Right lobe of liver (tissue), 6 donors: ENCODE data around the gene PRF1. TPM values are rescaled to one million over a fixed set of nuclear protein-coding genes. Genes with fewer than 3 reads are reported as not detected.
A peak's percentile ranks its signal among the peaks of the same experiment; 100 is the strongest.

ENCODE experiments used
- ATAC-seq, 4 donors: fragments of 200-7000 bp; cut with Tn5 transposase; one replicate each; pipeline ENCODE4 v1.9.1; 2020; ENCODE audit warnings: mild to moderate bottlenecking in 4 of 4, moderate library complexity in 4 of 4
- DNase-seq, 3 donors: peaks; one replicate each; pipeline ENCODE4 v3.0.0-alpha.2; 2020
- H3K27ac ChIP-seq, 3 donors: fragments of 200-600 bp; one replicate each; pipeline ENCODE4 v1.8.0; 2022
- H3K27me3 ChIP-seq, 2 donors: fragments of 200-600 bp; one replicate each; pipeline ENCODE4 v1.8.0; 2022
- H3K36me3 ChIP-seq, 4 donors: fragments of 200-600 bp; sonication (generic) in 1 of 4; one replicate each; pipeline versions ENCODE4 v1.5.1 to v1.8.0; 2017 to 2022; ENCODE audit warnings: control low read depth in 1 of 4
- H3K4me1 ChIP-seq, 4 donors: fragments of 200-600 bp; sonication (generic) in 1 of 4; one replicate each; pipeline versions ENCODE4 v1.5.1 to v1.8.0; 2017 to 2022; ENCODE audit warnings: control low read depth in 1 of 4
- H3K4me3 ChIP-seq, 3 donors: fragments of 200-600 bp; one replicate each; pipeline ENCODE4 v1.8.0; 2022
- H3K9me3 ChIP-seq, 4 donors: fragments of 200-600 bp; sonication (generic) in 1 of 4; one replicate each; pipeline versions ENCODE4 v1.5.1 to v1.8.0; 2017 to 2022; ENCODE audit warnings: control low read depth in 1 of 4
- POLR2A ChIP-seq: fragments of 450-650 bp; IDR thresholded peaks from one replicate; pipeline ENCODE4 v1.6.1; 2017; ENCODE audit warnings: antibody characterized with exemption, mild to moderate bottlenecking
- WGBS: methylation state at CpG from one replicate; pipeline ENCODE4 v1.1.6; 2018; ENCODE audit warnings: low coverage, low lambda C conversion rate; ENCODE audit not compliant: insufficient coverage; ENCODE audit errors: missing lambda C conversion rate; 5-methylcytosine and 5-hydroxymethylcytosine counted together
- intact Hi-C, 2 donors: fragments of 100-400 bp; cut with DNase I; formaldehyde crosslinking; loops; one replicate each; pipeline versions ENCODE4 v1.11.2 to v1.14.1; 2022
- total RNA-seq, 6 experiments: library from RNA; depleted of rRNA in 2 of 6; stranded (reverse); fragments of >200 nt in 2 of 6; fragmentation: NEBNext Ultra II Directional in 3 of 6; extraction: Animal tissue kit (Norgen Biotek cat#: 25700) in 3 of 6; gene quantifications; one replicate each; pipeline versions ENCODE4 v1.1.0 to v1.2.4, GENCODE V29; 2016 to 2023
- TF ChIP-seq, protein P1 (sequence below), 4 donors: fragments of 200-600 bp in 3 of 4; fragments of 450-650 bp in 1 of 4; IDR thresholded peaks; one replicate each; pipeline versions ENCODE4 v1.5.1 to v1.8.0; 2016 to 2022; ENCODE audit warnings: antibody characterized with exemption in 4 of 4, mild to moderate bottlenecking in 2 of 4
- donor health status: DM: no; HTN: yes; CAD: no.
- donor health status: DM: no; HTN: no; CAD: no.
- donor health status: DM: no; HTN: no; CAD: no.
- donor health status: DM: no; HTN: yes; CAD: no.
- donor health status: DM: no; HTN: yes; CAD: no.

The PRF1 gene
- total RNA-seq, 6 experiments from 2014 or later: 1.7 to 6.5 (median 3.1) TPM

DNA sequence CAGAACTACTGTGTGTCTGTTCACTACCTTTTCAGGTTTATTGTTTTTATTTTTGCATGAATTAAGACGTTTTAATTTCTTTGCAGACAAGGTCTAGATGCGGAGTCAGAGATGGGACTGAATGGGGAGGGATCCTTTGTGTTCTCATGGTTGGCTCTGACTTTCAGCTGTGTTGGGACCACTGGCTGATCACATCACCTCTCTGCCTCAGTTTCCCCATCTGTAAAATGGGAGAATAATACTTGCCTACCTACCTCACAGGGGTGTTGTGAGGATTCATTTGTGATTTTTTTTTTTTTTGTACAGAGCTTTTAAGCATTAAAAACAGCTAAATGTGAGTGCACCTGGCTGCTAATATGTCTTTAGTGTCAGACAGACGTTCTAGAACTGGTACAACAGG, 34.4 kb downstream of the PRF1 start:
- Histone ChIP-seq H3K36me3 (no peaks in the 10 kb centered on the region), H3K27me3 (no peaks in the 10 kb centered on the region), H3K4me1 (no peaks in the 10 kb centered on the region), H3K9me3 (no peaks in the 10 kb centered on the region), H3K4me3 (no peak overlapping the region), H3K27ac (no peak overlapping the region)
- 93% methylated on average over 3 of the region's 3 CpGs for whole genome bisulfite sequencing
- ATAC-seq (no peak), DNase-seq (no peak)
- no peak for TF ChIP-seq POLR2A
- TF ChIP-seq, protein P1, sequence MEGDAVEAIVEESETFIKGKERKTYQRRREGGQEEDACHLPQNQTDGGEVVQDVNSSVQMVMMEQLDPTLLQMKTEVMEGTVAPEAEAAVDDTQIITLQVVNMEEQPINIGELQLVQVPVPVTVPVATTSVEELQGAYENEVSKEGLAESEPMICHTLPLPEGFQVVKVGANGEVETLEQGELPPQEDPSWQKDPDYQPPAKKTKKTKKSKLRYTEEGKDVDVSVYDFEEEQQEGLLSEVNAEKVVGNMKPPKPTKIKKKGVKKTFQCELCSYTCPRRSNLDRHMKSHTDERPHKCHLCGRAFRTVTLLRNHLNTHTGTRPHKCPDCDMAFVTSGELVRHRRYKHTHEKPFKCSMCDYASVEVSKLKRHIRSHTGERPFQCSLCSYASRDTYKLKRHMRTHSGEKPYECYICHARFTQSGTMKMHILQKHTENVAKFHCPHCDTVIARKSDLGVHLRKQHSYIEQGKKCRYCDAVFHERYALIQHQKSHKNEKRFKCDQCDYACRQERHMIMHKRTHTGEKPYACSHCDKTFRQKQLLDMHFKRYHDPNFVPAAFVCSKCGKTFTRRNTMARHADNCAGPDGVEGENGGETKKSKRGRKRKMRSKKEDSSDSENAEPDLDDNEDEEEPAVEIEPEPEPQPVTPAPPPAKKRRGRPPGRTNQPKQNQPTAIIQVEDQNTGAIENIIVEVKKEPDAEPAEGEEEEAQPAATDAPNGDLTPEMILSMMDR (IDR thresholded peaks at IDR 0.05): no peak
- intact Hi-C loops: no loop called here

DNA sequence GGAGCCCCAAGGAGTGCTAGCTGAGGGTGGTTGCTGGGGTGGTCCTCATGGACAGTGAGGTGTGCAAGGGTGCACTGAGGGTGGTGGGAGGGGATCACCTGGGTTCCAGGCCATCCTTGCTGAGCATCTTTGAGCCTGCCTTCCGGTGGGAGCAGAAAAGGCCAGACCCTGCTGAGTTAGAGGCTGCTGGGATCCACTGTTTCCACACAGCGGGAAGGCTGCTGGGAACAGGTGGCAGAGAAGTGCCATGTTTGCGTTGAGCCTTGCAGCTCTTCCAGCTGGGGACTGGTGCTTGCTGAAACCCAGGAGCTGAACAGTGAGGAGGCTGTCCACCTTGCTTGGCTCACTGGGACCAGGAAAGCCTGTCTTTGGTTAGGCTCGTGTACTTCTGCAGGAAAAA, 34.9 kb downstream of the PRF1 start:
- H3K36me3 ChIP-seq: no peaks in the 10 kb centered on the region
- intact Hi-C loops: no loop called here
- no peak for ATAC-seq
- no peak for DNase-seq
- H3K4me3 ChIP-seq: no peak overlapping the region
- 52% methylated on average over 2 of the region's 4 CpGs for WGBS
- H3K27ac ChIP-seq: no peak overlapping the region
- no peaks in the 10 kb centered on the region for H3K9me3 ChIP-seq
- H3K27me3 ChIP-seq: no peaks in the 10 kb centered on the region
- H3K4me1 ChIP-seq: no peaks in the 10 kb centered on the region
- TF ChIP-seq, protein P1 (IDR thresholded peaks at IDR 0.05): no peak
- TF ChIP-seq POLR2A: no peak

- peak in 2 of 3 donors; percentile 13 to 17 for DNase-seq
These were observed 35.8 kb downstream of the PRF1 start for GRCh38 chr10:70566515-70567290.

GRCh38 chr10:70565556-70566514, 36.7 kb downstream of the PRF1 start:
- H3K4me3 ChIP-seq: no peak overlapping the region
- ATAC-seq (peak in 2 of 4 donors; percentile 14 to 28), DNase-seq (peak in 2 of 3 donors; percentile 26 to 39)
- 62% methylated on average over 4 of the region's 18 CpGs for WGBS
- no peaks in the 10 kb centered on the region for H3K27me3 ChIP-seq
- TF ChIP-seq, protein P1 (IDR thresholded peaks at IDR 0.05): no peak
- no peak for TF ChIP-seq POLR2A
- intact Hi-C loops: no loop called here
- H3K9me3 ChIP-seq: no peaks in the 10 kb centered on the region
- no peak overlapping the region for H3K27ac ChIP-seq
- H3K36me3 ChIP-seq: no peaks in the 10 kb centered on the region
- no peaks in the 10 kb centered on the region for H3K4me1 ChIP-seq

More at GRCh38 chr10:70566515-70567290, 35.8 kb downstream of the PRF1 start:
- ATAC-seq: no peak
- 80% methylated on average over 2 of the region's 18 CpGs for WGBS
- no peak overlapping the region for H3K27ac ChIP-seq
- no peak overlapping the region for H3K4me3 ChIP-seq
- H3K27me3 ChIP-seq: no peaks in the 10 kb centered on the region
- H3K4me1 ChIP-seq: no peaks in the 10 kb centered on the region
- TF ChIP-seq, protein P1 (IDR thresholded peaks at IDR 0.05): no peak
- no peak for TF ChIP-seq POLR2A
- no peaks in the 10 kb centered on the region for H3K9me3 ChIP-seq
- no peaks in the 10 kb centered on the region for H3K36me3 ChIP-seq
- intact Hi-C loops: no loop called here
